Peyer's patch (tissue), 4 donors: ENCODE measurements around the gene CALU. TPM values are rescaled to one million over a fixed set of nuclear protein-coding genes. Genes with fewer than 3 reads are reported as not detected.

Source experiments
- DNase-seq, 3 donors: peaks; one replicate each; pipeline ENCODE4 v3.0.0-alpha.2; 2017 to 2019
- H3K27ac ChIP-seq, 4 donors: fragments of 200-600 bp; sonication (generic); one replicate each; pipeline ENCODE4 v1.5.1; 2016 to 2019
- H3K27me3 ChIP-seq, 2 donors: fragments of 200-600 bp; sonication (generic); one replicate each; pipeline ENCODE4 v1.5.1; 2019
- H3K36me3 ChIP-seq, 3 donors: fragments of 200-600 bp; sonication (generic); one replicate each; pipeline ENCODE4 v1.5.1; 2016 to 2019
- H3K4me1 ChIP-seq, 4 donors: fragments of 200-600 bp; sonication (generic); one replicate each; pipeline ENCODE4 v1.5.1; 2016 to 2019
- H3K4me3 ChIP-seq, 4 donors: fragments of 200-600 bp; sonication (generic); 1 replicate in 3 of 4; 2 replicates in 1 of 4; pipeline ENCODE4 v1.5.1; 2016 to 2019; ENCODE audit warnings: mild to moderate bottlenecking in 1 of 4
- H3K9me3 ChIP-seq, 4 donors: fragments of 200-600 bp; sonication (generic); one replicate each; pipeline ENCODE4 v1.5.1; 2016 to 2019; ENCODE audit warnings: mild to moderate bottlenecking in 1 of 4
- CTCF ChIP-seq, 6 experiments: fragments of 450-650 bp in 4 of 6; fragments of 200-600 bp in 2 of 6; sonication (generic) in 1 of 6; IDR thresholded peaks; one replicate each; pipeline ENCODE4 v1.5.1; 2017 to 2019; ENCODE audit warnings: antibody characterized with exemption in 6 of 6, mild to moderate bottlenecking in 3 of 6, moderate library complexity in 1 of 6
- POLR2A ChIP-seq, 2 donors: fragments of 450-650 bp; IDR thresholded peaks; one replicate each; pipeline ENCODE4 v1.5.1; 2017; ENCODE audit warnings: antibody characterized with exemption in 2 of 2, mild to moderate bottlenecking in 2 of 2, moderate library complexity in 2 of 2
- total RNA-seq, 4 donors: library from RNA; depleted of rRNA; stranded (reverse); fragments of >200 nt; gene quantifications; one replicate each; pipeline ENCODE4 v1.1.0, GENCODE V29; 2016

CALU gene
- total RNA-seq, 4 donors from 2014 or later = 21.6 to 42.1 (median 27.6) TPM

GRCh38 chr7:128752251-128752650, 13.1 kb downstream of the CALU start:
- TF ChIP-seq POLR2A (IDR thresholded peaks at IDR 0.05) (no peak), CTCF (IDR thresholded peaks at IDR 0.05) (no peak)
- Histone ChIP-seq H3K4me1 (no peaks in the 10 kb centered on the region), H3K27me3 (no peaks in the 10 kb centered on the region), H3K9me3 (no peaks in the 10 kb centered on the region), H3K4me3 (no peak overlapping the region), H3K27ac (no peak overlapping the region), H3K36me3 (peaks cover 0 to 53% (median 0%) of the 10 kb centered on the region in 3 donors)
- no peak for DNase-seq

GRCh38 chr7:128755075-128755818, 16.1 kb downstream of the CALU start:
- H3K9me3 ChIP-seq = no peaks in the 10 kb centered on the region
- no peaks in the 10 kb centered on the region for H3K27me3 ChIP-seq
- H3K27ac ChIP-seq = peak overlapping the region in 1 of 4 donors; percentile 75
- H3K4me3 ChIP-seq = no peak overlapping the region
- DNase-seq = no peak
- H3K4me1 ChIP-seq = no peaks in the 10 kb centered on the region
- no peak for TF ChIP-seq CTCF (IDR thresholded peaks at IDR 0.05)
- no peak for TF ChIP-seq POLR2A (IDR thresholded peaks at IDR 0.05)
- peaks cover 0 to 57% (median 0%) of the 10 kb centered on the region in 3 donors for H3K36me3 ChIP-seq

GRCh38 chr7:128755819-128756476, 16.8 kb downstream of the CALU start:
- TF ChIP-seq POLR2A (IDR thresholded peaks at IDR 0.05) (no peak), CTCF (IDR thresholded peaks at IDR 0.05) (no peak)
- no peaks in the 10 kb centered on the region for H3K27me3 ChIP-seq
- no peaks in the 10 kb centered on the region for H3K9me3 ChIP-seq
- DNase-seq = no peak
- H3K4me3 ChIP-seq = no peak overlapping the region
- H3K36me3 ChIP-seq = peaks cover 0 to 58% (median 0%) of the 10 kb centered on the region in 3 donors
- no peaks in the 10 kb centered on the region for H3K4me1 ChIP-seq
- peak overlapping the region in 1 of 4 donors; percentile 75 for H3K27ac ChIP-seq

- Histone ChIP-seq H3K9me3 (no peaks in the 10 kb centered on the region), H3K4me3 (no peak overlapping the region), H3K27me3 (no peaks in the 10 kb centered on the region), H3K4me1 (no peaks in the 10 kb centered on the region), H3K27ac (peak overlapping the region in 1 of 4 donors; percentile 75), H3K36me3 (peaks cover 0 to 62% (median 0%) of the 10 kb centered on the region in 3 donors)
- TF ChIP-seq POLR2A (IDR thresholded peaks at IDR 0.05) = no peak
- no peak for TF ChIP-seq CTCF (IDR thresholded peaks at IDR 0.05)
- DNase-seq = no peak
Observed at GRCh38 chr7:128757203-128757602, 18.0 kb downstream of the CALU start.

GRCh38 chr7:128758553-128758952, 19.4 kb downstream of the CALU start:
- no peak overlapping the region for H3K4me3 ChIP-seq
- peaks cover 0 to 74% (median 0%) of the 10 kb centered on the region in 3 donors for H3K36me3 ChIP-seq
- TF ChIP-seq POLR2A (IDR thresholded peaks at IDR 0.05) (no peak), CTCF (IDR thresholded peaks at IDR 0.05) (no peak)
- H3K27me3 ChIP-seq = no peaks in the 10 kb centered on the region
- H3K9me3 ChIP-seq = no peaks in the 10 kb centered on the region
- H3K4me1 ChIP-seq = no peaks in the 10 kb centered on the region
- H3K27ac ChIP-seq = no peak overlapping the region
- no peak for DNase-seq
